T-helper 1 cell (primary cell): ENCODE measurements around the gene MRPL3.
A peak's percentile ranks its signal among the peaks of the same experiment; 100 is the strongest.

ENCODE experiments used
- DNase-seq, 5 donors: peaks; one replicate each; pipeline ENCODE4 v3.0.0-alpha.2; 2012 to 2020

MRPL3 gene

GRCh38 chr3:131491775-131492174, 11.0 kb downstream of the MRPL3 start:
- peak in 1 of 5 donors; percentile 7 for DNase-seq

DNA sequence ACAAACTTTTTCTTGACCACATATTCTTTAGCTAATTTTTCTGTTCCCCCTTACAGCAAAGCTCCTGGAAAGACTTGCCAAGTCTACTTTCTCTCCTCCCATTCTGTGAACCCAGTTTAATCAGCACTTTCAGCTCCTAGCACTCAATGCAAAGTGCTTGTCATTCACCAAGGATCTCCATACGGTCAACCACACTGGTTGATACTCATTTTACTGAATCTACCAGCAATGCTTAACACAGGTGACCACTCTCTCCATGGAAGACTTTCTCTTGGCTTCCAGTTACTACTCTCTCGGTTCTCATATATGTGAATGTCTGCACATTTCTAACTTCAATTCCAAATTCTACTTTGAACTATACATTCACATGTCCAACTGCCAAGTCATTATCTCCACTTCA, 11.7 kb downstream of the MRPL3 start:
- DNase-seq = no peak

DNA sequence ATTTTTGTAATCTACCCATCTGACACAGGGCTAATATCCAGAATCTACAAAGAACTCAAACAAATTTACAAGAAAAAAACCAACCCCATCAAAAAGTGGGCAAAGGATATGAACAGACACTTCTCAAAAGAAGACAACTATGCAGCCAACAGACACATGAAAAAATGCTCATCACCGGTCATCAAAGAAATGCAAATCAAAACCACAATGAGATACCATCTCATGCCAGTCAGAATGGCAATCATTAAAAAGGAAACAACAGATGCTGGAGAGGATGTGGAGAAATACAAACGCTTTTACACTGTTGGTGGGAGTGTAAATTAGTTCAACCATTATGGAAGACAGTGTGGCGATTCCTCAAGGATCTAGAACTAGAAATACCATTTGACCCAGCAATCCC, 16.2 kb downstream of the MRPL3 start:
- peak in 1 of 5 donors; percentile 53 for DNase-seq

DNA sequence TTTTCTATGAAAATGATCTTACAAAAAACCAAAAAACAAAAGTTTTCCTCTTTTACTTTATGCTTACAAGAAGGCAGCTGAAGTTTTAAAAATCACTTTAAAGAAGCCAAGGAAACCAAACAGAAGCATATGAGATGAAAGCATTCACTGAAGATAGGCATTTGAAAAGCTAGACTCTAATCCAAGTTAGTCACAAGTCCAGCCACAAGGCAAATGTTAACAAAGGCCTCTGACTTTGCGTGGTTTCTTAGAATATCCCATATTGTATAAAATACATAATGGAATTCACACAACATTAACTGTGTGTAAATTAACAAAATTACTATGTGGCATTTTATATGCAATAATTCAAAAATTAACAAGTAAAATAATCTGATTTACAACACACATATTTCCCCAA, 17.7 kb downstream of the MRPL3 start:
- DNase-seq = no peak

GRCh38 chr3:131484496-131485111, 18.2 kb downstream of the MRPL3 start:
- DNase-seq = no peak

- DNase-seq = no peak
Measured at GRCh38 chr3:131480116-131480515, 22.7 kb downstream of the MRPL3 start.

- no peak for DNase-seq
Measured at GRCh38 chr3:131477813-131478212, 25.0 kb downstream of the MRPL3 start.

GRCh38 chr3:131474115-131474514, 28.7 kb downstream of the MRPL3 start:
- DNase-seq = no peak

GRCh38 chr3:131470377-131470776, 32.4 kb downstream of the MRPL3 start:
- no peak for DNase-seq

GRCh38 chr3:131458653-131459052, 44.1 kb downstream of the MRPL3 start:
- DNase-seq = no peak

- no peak for DNase-seq
Measured at GRCh38 chr3:131457220-131457619, 45.6 kb downstream of the MRPL3 start.

DNA sequence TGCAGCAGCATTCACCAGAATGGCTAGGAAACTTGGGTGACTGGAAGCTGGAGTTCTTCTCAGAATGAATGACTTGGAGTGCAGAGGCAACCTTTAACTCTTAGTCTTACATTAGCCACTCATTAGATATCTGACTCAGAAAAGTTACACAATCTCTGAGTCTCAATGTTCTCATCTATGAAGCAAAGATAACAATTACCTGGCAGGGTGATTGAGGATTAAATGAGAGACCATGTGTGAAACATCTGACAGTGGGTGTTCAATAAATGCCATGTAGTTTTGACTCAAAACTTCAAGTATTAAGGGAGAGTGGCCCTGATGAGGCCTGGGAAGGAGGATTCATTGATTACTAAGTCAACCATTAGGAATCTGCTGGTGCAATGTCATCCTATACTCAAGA, 48.3 kb downstream of the MRPL3 start:
- no peak for DNase-seq

DNA sequence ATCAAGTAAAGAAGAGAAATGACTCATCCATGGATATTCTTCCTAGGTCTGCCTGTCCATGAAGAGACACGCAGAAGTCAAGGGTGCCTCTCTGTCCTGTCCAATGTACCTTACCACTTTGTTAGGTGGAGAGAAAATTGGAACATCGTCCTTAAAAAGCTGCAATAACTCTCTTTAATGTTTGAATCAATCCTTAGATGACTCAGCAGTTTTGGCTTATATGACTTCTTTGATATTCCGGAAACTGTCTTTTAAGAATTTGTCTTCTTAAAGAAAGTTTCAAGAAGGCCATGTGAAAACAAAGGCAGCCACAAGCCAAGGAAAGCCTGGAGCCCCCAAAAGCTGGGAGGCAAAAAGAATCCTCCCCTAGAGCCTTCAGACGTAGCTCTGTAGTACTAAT, 49.2 kb downstream of the MRPL3 start:
- no peak for DNase-seq

GRCh38 chr3:131447349-131447748, 55.4 kb downstream of the MRPL3 start:
- no peak for DNase-seq

DNA sequence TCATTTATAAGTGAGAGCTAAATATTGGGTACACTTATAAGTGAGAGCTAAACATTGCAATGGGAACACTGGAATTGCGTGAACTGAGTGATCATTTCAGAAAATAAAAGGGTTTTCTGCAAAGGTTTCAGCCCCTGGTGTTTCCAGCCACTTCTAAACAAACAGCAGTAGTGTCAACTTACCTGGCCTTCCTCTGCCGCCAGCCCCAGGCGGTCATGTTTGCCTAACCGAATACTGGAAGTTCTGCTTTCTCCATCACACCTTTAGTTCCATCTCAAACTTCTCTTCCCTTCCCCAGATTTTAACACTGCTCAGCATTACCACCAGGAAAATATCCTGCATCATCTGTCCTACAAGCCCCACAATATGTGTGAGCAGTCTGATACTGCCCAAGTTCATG, 58.6 kb downstream of the MRPL3 start:
- DNase-seq = no peak

- no peak for DNase-seq
Measured at GRCh38 chr3:131439084-131439483, 63.7 kb downstream of the MRPL3 start.

GRCh38 chr3:131435000-131435399, 67.8 kb downstream of the MRPL3 start:
- no peak for DNase-seq

DNA sequence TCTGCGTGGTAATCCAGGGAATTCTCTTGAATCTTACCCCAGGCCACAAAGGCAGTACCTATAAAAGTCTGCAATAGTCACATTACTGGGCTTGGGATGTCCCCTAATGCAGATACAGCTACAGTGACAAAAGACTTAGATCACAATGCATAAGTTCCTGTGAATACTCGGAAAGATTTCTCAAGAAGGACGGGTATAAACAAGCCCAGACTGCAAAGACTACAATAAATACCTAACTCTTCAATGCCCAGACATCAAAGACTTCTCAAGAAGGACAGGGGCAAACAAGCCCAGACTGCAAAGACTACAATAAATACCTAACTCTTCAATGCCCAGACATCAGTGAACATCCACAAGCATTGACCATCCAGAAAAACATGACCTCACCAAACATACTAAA, 70.3 kb downstream of the MRPL3 start:
- DNase-seq = no peak

- DNase-seq = no peak
Measured at GRCh38 chr3:131431754-131432153, 71.0 kb downstream of the MRPL3 start.

- no peak for DNase-seq
Measured at GRCh38 chr3:131427226-131427625, 75.5 kb downstream of the MRPL3 start.

GRCh38 chr3:131421957-131422498, 80.7 kb downstream of the MRPL3 start:
- DNase-seq = no peak

GRCh38 chr3:131421301-131421700, 81.5 kb downstream of the MRPL3 start:
- no peak for DNase-seq

DNA sequence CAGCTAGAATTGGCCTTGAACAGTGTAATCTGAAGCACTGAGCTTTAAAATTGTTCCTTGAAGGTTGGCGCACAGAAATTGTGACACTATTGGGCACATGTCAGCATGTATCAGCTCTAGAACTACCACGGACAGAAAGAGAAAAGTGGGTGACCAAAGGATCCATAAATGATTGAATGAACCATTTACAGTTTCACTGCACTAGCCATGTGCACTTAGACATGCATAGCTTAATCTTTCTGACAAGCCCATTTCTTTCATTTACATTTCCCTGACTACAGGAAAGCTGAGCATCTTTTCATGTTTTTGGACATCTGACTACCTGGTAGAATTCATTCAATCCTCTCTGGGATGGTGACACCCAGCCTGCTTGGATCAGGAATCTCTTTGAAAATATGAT, 85.0 kb downstream of the MRPL3 start:
- DNase-seq = no peak
